Tibial nerve (tissue), 4 donors: ENCODE measurements around the gene PTPN9. TPM values are rescaled to one million over a fixed set of nuclear protein-coding genes. Genes with fewer than 3 reads are reported as not detected.
"Not testable (repeated sequence)": the region's sequence is repeated elsewhere in the genome, so short reads cannot be mapped to it uniquely, and the experiment has no call there.

Experiments used
- DNase-seq, 2 donors: peaks; one replicate each; pipeline ENCODE4 v3.0.0-alpha.2; 2019; ENCODE audit warnings: low spot score in 2 of 2
- H3K27ac ChIP-seq, 4 donors: fragments of 200-600 bp; sonication (generic) in 3 of 4; one replicate each; pipeline ENCODE4 v1.5.1; 2017 to 2019; ENCODE audit warnings: mild to moderate bottlenecking in 1 of 4
- H3K27me3 ChIP-seq, 2 donors: fragments of 200-600 bp; sonication (generic) in 1 of 2; one replicate each; pipeline versions ENCODE4 v1.5.1 to v1.6.0; 2017 to 2019
- H3K36me3 ChIP-seq, 3 donors: fragments of 200-600 bp; sonication (generic); one replicate each; pipeline ENCODE4 v1.5.1; 2018 to 2019
- H3K4me1 ChIP-seq, 4 donors: fragments of 200-600 bp; sonication (generic) in 3 of 4; one replicate each; pipeline ENCODE4 v1.5.1; 2017 to 2019
- H3K4me3 ChIP-seq, 4 donors: fragments of 200-600 bp; sonication (generic) in 3 of 4; one replicate each; pipeline ENCODE4 v1.5.1; 2017 to 2019; ENCODE audit warnings: mild to moderate bottlenecking in 1 of 4, moderate library complexity in 1 of 4
- H3K9me3 ChIP-seq, 4 donors: fragments of 200-600 bp; sonication (generic) in 3 of 4; one replicate each; pipeline ENCODE4 v1.5.1; 2017 to 2019
- EP300 ChIP-seq, 2 donors: sonication (generic); formaldehyde crosslinking; IDR thresholded peaks; one replicate each; pipeline ENCODE4 v1.6.1; 2017; ENCODE audit warnings: antibody characterized with exemption in 2 of 2, mild to moderate bottlenecking in 1 of 2
- POLR2A ChIP-seq, 2 donors: fragments of 450-650 bp; IDR thresholded peaks; one replicate each; pipeline ENCODE4 v1.6.1; 2017; ENCODE audit warnings: antibody characterized with exemption in 2 of 2, mild to moderate bottlenecking in 2 of 2, moderate library complexity in 2 of 2
- WGBS, 2 donors: methylation state at CpG; one replicate each; pipeline ENCODE4 v1.1.5; 2018; 5-methylcytosine and 5-hydroxymethylcytosine counted together
- total RNA-seq, 4 donors: library from RNA; depleted of rRNA; stranded (reverse); fragments of >200 nt; gene quantifications; one replicate each; pipeline ENCODE4 v1.1.0, GENCODE V29; 2016
- TF ChIP-seq, protein P1 (sequence below), 5 experiments: fragments of 200-600 bp in 3 of 5; fragments of 450-650 bp in 2 of 5; sonication (generic) in 3 of 5; IDR thresholded peaks; one replicate each; pipeline ENCODE4 v1.5.1; 2016 to 2019; ENCODE audit warnings: antibody characterized with exemption in 5 of 5, mild to moderate bottlenecking in 3 of 5, moderate library complexity in 2 of 5

Gene PTPN9
- total RNA-seq, 4 donors from 2014 or later, result 24.3 to 45.0 (median 32.0) TPM

DNA sequence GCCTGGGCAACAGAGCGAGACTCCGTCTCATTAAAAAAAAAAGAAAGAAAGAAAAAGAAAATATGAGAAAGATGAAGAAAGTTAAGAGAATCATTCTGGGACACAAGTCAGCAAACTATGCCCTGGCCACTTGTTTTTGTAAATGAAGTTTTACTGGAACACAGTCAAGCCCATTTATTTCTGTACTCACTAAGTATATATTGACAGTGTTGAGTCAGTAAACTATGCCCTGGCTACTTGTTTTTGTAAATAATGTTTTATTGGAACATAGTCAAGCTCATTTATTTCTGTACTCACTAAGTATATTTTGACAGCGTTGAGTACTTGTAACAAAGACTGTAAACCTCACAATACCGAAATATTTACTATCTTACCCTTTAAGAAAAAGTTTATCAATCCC lies 85.4 kb downstream of the PTPN9 start:
- H3K36me3 ChIP-seq, result peaks cover 0 to 92% (median 5%) of the 10 kb centered on the region in 3 donors
- no peak overlapping the region for H3K27ac ChIP-seq

DNA sequence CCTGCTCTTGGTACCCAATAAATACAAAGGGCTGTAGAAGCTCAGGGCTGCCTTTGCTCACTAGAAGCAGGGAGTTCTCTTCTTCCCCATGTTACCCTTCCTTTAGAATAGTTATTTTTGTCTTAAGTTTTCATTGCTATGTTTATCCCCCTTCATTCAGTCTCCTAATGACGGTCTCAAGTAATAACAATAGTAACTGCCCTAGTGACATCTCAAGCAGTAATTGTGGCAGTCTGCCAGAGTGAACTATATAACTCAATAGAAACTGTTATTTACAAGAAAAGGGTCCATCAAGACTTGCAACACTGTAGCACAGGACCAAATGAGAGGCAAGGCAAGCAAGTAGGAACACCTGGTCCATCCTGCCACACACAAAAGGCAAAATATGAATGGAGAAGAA lies 95.2 kb downstream of the PTPN9 start:
- DNase-seq, result no peak
- H3K4me1 ChIP-seq, result peaks cover 0 to 7% (median 0%) of the 10 kb centered on the region in 4 donors
- 38 to 41% methylated on average over 1 of the region's 1 CpG for WGBS, 2 donors
- H3K36me3 ChIP-seq, result peaks cover 0 to 62% (median 0%) of the 10 kb centered on the region in 3 donors
- no peaks in the 10 kb centered on the region for H3K9me3 ChIP-seq
- H3K27me3 ChIP-seq, result no peaks in the 10 kb centered on the region
- no peak overlapping the region for H3K27ac ChIP-seq
- H3K4me3 ChIP-seq, result no peak overlapping the region
- TF ChIP-seq EP300 (IDR thresholded peaks at IDR 0.05), result no peak
- TF ChIP-seq POLR2A (IDR thresholded peaks at IDR 0.05), result no peak
- TF ChIP-seq, protein P1, sequence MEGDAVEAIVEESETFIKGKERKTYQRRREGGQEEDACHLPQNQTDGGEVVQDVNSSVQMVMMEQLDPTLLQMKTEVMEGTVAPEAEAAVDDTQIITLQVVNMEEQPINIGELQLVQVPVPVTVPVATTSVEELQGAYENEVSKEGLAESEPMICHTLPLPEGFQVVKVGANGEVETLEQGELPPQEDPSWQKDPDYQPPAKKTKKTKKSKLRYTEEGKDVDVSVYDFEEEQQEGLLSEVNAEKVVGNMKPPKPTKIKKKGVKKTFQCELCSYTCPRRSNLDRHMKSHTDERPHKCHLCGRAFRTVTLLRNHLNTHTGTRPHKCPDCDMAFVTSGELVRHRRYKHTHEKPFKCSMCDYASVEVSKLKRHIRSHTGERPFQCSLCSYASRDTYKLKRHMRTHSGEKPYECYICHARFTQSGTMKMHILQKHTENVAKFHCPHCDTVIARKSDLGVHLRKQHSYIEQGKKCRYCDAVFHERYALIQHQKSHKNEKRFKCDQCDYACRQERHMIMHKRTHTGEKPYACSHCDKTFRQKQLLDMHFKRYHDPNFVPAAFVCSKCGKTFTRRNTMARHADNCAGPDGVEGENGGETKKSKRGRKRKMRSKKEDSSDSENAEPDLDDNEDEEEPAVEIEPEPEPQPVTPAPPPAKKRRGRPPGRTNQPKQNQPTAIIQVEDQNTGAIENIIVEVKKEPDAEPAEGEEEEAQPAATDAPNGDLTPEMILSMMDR (IDR thresholded peaks at IDR 0.05), result no peak

More for the DNA sequence above, 85.4 kb downstream of the PTPN9 start:
- Histone ChIP-seq H3K4me3 (no peak overlapping the region), H3K9me3 (peaks cover 0 to 4% (median 0%) of the 10 kb centered on the region in 4 donors), H3K27me3 (no peaks in the 10 kb centered on the region), H3K4me1 (no peaks in the 10 kb centered on the region)
- WGBS, 2 donors, result 98% methylated on average over 4 of the region's 4 CpGs
- DNase-seq, result no peak
- TF ChIP-seq, protein P1 (IDR thresholded peaks at IDR 0.05), result no peak
- TF ChIP-seq EP300 (IDR thresholded peaks at IDR 0.05) (no peak), POLR2A (IDR thresholded peaks at IDR 0.05) (no peak)

DNA sequence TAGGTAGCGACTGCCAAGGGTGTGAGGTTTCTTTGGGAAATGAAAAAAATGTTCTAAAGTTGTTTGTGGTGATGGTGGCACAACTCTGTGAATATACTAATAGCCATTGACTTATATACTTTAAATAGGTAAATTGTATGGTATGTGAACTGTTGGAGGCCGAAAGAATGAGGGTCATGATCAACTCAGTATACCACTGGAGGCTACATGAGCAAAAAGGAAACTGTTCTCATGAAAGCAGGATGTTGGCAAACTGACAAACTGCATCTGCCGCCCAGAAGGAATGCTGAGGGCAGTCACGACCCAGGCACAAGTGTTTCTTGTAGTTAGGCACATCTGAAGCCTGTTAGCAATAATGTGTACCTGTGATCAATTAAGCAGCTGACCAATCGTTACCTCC lies 95.6 kb downstream of the PTPN9 start:
- H3K4me3 ChIP-seq, H3K4me1 ChIP-seq, DNase-seq, H3K27ac ChIP-seq, H3K9me3 ChIP-seq, H3K27me3 ChIP-seq: not testable (repeated sequence)
- 82 to 84% methylated on average over 5 of the region's 5 CpGs for whole genome bisulfite sequencing, 2 donors
- peaks cover 0 to 62% (median 0%) of the 10 kb centered on the region in 3 donors for H3K36me3 ChIP-seq

DNA sequence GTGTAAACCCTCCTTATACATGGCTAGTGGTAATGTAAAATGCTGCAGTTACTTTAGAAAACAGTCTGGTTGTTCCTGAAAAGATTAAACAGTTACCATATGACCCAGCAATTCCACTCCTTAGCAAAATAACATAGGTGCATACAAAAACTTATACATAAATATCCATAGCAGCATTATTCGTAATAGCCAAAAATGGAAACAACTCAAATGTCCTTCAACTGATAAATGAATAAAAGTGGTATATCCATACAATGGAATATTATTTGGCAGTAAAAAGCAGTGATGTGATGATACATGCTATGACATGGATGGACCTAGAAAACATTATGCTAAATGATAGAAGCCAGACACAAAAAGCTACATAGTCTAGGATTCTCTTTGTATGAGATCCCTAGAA lies 96.0 kb downstream of the PTPN9 start:
- no peak for DNase-seq
- Histone ChIP-seq H3K36me3 (peaks cover 0 to 62% (median 0%) of the 10 kb centered on the region in 3 donors), H3K4me1 (peaks cover 0 to 7% (median 0%) of the 10 kb centered on the region in 4 donors), H3K27me3 (no peaks in the 10 kb centered on the region), H3K27ac (no peak overlapping the region), H3K9me3 (no peaks in the 10 kb centered on the region), H3K4me3 (no peak overlapping the region)
- 93 to 100% methylated on average over 1 of the region's 1 CpG for WGBS, 2 donors
- TF ChIP-seq, protein P1 (IDR thresholded peaks at IDR 0.05), result no peak
- TF ChIP-seq POLR2A (IDR thresholded peaks at IDR 0.05) (no peak), EP300 (IDR thresholded peaks at IDR 0.05) (no peak)

DNA sequence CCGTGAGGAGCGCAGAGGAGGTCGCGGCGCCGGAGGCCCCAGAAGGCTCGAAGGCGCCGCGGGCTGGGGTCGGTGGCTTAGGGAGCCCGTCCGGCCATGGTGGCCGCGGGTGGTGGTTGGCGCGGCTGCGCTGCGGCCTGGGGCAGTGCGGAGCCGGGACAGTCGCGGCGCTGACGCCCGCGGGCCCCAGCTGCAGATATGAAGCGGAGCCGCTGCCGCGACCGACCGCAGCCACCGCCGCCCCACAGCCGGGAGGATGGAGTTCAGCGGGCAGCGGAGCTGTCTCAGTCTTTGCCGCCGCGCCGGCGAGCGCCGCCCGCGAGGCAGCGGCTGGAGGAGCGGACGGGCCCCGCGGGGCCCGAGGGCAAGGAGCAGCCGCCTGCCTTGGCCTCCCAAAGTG lies 98.7 kb downstream of the PTPN9 start:
- H3K36me3 ChIP-seq, result peaks cover 0 to 69% (median 0%) of the 10 kb centered on the region in 3 donors
- H3K27ac ChIP-seq, H3K9me3 ChIP-seq, H3K27me3 ChIP-seq, DNase-seq, H3K4me3 ChIP-seq, H3K4me1 ChIP-seq: not testable (repeated sequence)
- WGBS, 2 donors, result 95 to 97% methylated on average over 46 to 47 of the region's 54 CpGs

DNA sequence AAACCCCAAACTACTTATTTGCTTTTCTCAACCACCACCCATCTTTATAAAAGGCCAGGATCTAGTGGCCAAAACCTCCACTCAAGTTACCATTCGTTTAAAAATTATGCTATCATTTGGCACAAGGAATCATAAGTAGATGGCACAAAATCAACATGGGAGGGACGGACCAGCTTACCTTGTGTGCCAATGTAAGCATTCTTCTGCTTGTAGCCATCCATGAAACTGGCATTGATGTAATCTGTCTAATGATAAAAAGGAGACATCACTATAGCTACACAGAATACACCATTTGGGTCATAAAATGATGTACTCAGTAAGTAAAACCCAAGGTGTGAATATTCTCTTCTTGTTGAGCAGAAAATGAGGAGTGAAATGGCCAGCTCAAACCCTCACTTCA lies 99.4 kb downstream of the PTPN9 start:
- Histone ChIP-seq H3K9me3 (no peaks in the 10 kb centered on the region), H3K27me3 (no peaks in the 10 kb centered on the region), H3K36me3 (peaks cover 0 to 76% (median 0%) of the 10 kb centered on the region in 3 donors), H3K4me3 (no peak overlapping the region), H3K4me1 (peaks cover 0 to 7% (median 0%) of the 10 kb centered on the region in 4 donors), H3K27ac (no peak overlapping the region)
- DNase-seq, result no peak
- WGBS, 2 donors, result 86 to 95% methylated on average over 2 of the region's 2 CpGs
- TF ChIP-seq EP300 (IDR thresholded peaks at IDR 0.05), result no peak
- TF ChIP-seq POLR2A (IDR thresholded peaks at IDR 0.05), result no peak
- TF ChIP-seq, protein P1 (IDR thresholded peaks at IDR 0.05), result no peak

DNA sequence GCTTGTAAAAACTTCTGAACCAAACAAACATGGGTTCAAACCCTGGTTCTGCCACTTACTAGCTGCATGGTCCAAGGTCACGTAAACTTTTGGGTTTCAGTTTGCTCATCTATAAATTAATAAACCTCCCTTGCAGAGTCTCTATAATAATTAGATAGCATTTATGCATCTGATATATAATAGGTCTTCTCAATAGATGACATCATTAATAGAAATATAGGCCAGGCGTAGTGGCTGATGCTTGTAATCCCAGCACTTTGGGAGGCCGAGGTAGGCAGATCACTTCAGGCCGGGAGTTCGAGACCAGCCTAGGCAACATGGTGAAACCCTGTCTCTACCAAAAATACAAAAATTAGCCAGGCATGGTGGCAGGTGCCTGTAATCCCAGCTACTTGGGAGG lies 102.0 kb downstream of the PTPN9 start:
- H3K9me3 ChIP-seq, H3K27ac ChIP-seq, H3K4me1 ChIP-seq, H3K4me3 ChIP-seq, H3K27me3 ChIP-seq, DNase-seq: not testable (repeated sequence)
- WGBS, 2 donors, result 96 to 98% methylated on average over 5 of the region's 5 CpGs
- H3K36me3 ChIP-seq, result peaks cover 0 to 83% (median 0%) of the 10 kb centered on the region in 3 donors
